NCI-H187 (cell line): ENCODE measurements around the gene GATA3.

Experiments
- DNase-seq, 2 experiments: peaks; one replicate each; lab custom pipeline; 2025; lab: John Stamatoyannopoulos, UW

The GATA3 gene

DNA sequence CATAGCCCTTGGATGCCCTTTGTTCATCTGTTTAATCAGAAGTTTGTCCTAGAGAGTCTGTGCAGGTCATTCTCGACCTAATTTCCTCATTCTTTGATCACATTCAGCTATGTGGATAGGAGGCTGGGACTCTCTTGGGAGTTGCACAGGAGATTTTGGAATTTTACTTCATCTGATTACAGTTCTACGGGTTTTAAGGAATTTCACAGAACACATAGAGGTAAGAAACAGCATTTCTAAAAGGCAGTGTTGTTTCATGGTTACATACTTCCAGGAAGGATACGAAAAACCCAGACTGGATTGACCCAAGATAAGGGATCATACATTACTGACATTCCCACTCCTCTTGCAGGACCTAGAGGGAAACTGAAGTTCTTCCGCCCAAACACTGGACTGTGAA is 45.9 kb downstream of the GATA3 start:
- DNase-seq, result no peak

DNA sequence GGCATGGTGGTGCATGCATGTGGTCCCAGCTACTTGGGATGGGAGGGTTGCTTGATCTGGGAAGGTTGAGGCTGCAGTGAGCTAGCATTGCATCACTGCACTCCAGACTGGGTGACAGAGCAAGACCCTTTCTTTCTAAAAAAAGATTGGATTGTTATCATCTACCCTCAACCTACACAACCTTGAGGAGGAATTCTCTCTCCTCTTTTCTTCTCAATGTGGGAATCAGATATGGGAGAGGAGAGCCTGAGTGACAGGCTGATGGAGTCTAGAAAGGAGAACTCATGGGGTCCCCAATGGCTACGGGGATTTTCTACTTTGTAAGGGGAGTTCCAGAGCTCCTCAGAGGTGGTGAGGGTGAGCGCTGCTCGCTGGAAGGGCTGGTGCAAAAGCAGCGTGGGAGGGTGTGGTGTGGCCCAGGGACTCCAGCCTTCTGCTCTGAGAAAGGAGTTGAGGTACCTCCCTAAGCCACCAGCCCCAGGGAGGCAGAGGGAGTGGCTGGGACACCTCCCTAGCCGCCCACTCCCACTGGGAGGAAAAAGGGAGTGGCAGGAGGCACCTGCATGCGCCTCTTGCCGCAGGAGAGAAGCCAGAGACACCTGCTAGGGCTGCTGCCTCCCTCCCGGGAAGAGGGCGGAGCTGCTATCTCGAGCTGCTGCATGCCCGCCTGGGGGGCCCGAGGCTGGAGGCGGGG is 48.4 kb downstream of the GATA3 start:
- DNase-seq, result no peak

DNA sequence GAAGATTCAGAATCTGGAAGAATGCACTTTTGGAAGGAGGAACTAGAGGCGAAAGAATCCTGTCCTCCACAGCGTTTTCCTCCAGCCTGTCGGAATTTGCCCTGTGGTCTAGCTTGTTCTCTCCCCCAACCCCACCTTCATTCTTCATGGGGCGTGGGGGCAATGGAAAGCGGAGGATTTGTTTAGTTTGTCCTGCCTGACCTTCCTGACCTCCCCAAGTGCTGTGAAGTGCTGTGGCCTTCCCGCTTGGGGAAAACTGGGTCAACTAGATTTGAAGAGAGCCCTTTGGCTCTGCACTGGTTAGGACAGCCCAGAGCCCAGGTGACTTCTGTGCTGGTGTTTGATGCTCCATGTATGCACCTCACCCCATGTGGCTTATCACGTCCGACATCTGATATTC is 49.1 kb downstream of the GATA3 start:
- no peak for DNase-seq

DNA sequence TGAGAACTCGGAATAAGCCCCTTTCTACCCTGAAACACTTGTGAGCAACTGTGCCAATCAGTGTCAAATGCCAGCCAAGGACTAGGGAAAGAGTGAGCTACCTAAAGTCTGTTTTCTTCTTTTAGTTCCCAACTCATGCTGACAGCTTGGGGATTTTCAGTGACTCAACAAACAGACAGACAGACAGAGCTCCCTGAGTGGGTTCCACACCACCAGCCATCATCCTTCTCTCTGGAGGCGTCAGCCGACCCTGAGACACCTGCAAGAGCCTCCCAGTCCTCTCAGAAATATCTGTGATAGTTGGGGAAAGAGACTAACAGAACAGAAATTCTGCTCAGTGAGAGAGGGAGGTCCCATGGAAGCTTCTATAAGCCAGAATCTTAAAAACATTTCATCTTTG is 49.5 kb downstream of the GATA3 start:
- DNase-seq, result no peak

DNA sequence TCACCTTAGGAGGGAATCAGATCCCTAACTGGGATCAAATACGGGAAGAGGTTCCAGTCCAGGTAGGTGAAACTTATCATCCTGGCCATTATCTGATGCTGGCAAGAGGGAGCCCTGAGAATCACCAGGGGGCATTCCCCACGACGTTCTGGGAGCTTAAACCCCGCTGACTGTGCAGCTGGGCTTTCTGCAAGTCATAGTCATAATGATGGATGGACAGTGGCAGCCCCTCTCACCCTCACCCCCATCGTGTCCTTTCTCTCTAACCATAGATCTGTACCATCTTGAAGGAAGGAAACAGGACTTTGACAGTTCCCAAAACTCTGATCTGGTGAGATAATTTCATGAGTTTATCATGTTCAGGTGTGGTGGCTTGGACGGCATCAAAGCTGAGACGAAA is 50.2 kb downstream of the GATA3 start:
- DNase-seq, result no peak

DNA sequence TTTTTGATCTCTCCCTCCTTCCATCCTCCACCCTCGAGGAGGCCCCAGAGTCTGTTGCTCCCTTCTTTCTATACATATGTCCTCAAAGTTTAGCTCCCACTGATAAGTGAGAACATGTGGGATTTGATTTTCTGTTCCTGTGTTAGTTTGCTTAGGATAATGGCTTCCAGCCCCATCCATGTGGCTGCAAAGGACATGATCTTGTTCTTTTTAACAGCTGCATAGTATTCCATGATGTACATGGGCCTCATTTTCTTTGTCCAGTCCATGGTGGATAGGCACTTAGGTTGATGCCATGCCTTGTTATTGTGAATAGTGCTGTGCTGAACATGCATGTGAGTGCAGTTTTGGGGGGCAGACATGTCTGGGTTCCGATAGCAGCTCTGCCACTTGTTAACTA is 51.4 kb downstream of the GATA3 start:
- no peak for DNase-seq

DNA sequence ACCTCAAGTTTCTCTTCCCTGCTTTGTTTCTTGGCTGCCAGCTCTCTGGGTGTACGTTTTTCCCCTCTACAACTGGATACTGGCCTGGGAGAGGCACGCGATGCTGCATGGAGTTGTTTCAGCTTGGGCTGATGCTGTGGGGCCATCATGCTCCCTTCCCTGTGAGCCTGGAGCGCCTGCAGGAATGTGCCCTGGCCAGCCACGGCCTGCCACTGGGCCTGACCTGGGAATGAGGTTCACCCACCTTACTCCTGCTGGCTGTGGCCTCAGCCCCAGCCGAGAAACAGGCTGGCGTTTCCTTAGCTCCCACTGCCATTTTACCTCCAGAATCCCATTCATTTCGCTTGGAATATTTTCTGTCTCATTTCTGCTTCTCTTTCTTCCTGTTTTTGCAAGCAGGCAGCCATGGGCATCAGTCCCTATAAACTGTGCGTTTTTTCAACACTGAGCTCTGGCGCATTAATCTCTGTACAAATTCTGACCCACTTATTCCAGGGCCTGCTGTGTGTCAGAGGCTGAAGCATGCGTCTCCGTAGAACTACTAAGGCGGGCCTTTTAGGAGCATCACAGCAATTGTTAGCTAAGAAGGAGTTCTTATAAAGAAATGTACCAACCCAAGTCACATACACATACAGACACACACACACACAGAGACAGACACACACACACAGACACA is 57.9 kb downstream of the GATA3 start:
- DNase-seq, result no peak

DNA sequence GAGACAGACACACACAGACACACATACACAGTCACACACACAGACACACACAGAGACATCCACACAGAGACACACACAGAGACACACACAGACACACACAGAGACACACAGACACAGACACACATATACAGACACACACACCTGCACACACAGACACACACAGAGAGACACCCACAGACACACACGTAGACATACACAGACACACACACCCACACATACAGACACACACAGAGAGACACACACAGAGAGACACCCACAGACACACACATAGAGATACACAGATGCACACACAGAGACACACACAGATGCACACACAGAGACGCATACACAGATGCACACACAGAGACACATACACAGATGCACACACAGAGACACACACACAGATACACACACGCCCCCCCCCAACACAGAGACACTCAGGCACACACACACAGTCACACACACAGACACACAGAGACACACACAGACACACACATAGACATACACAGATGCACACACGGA is 58.5 kb downstream of the GATA3 start:
- DNase-seq, result no peak

DNA sequence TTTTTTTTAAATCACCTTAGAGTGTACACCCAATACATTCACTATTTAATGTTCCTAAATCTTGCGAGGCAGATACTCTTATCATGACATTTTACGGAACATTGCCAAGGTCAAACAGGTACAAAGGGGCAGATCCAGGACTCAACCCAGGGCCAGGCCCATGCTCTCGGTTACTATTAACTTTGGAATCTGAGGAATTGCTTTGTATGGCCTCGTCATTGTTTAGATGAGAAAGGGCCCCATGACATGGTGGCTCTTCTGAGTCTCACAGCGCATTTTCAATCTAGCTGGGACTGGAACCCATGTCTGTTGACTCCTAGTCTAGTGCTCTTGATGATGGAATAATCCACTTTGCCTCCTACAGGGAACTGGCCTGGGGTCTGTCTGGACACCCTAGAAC is 59.1 kb downstream of the GATA3 start:
- DNase-seq, result no peak

DNA sequence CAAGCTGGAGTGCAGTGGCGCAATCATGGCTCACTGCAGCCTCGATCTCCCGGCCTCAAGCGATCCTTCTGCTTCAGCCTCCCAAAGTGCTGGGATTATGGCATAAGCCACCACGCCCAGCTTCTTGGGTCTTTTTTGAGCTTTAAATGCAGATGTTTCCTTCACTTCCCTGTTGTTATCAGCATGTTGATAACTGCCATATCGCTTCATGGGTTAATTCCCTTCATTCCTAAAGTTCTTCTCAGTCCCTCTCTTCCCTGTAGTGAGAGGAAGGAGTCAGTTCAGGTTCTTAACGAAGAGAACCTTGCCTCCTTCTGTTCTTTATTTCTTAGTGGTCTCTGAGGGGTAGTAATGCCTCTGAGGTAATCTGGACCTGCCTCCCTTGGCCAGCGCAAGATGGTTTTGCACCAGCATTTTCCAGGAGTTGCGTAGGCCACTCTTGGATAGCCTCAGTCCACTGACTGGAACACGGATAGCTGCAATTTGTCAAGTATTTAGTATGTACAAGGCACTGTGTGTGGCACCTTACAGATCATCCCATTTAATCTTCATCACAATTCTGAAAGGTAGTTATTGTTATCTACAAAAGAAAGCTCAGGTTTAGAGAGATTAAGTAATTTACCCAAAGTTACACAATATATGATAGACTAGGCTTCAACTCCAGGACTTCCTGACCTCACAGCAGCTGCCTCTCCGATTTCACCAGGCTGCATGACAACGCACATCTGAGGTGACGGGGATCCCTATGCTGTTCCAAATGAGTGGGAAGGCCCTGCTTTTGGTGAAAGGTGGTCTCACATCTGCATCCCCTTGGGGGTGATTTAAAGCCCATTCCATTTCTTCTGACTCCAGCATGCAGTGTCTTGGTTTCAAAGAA is 60.5 kb downstream of the GATA3 start:
- DNase-seq, result no peak

DNA sequence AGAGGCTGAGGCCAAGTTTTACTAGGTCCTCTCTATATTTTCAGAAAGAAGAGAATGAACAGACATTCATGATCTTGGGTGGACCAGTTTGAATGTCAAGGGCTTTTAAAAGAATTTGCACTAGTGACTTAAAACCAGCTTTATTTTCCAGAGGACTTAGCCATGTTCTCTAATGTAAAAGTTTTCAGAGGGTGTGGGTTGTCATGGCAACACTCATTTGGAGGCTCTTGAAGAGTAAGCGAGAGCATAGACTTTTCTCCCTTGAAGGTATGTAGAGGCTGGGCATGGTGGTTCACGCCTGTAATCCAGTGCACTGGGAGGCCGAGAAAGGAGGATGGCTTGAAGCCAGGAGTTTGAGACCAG is 61.1 kb downstream of the GATA3 start:
- no peak for DNase-seq

DNA sequence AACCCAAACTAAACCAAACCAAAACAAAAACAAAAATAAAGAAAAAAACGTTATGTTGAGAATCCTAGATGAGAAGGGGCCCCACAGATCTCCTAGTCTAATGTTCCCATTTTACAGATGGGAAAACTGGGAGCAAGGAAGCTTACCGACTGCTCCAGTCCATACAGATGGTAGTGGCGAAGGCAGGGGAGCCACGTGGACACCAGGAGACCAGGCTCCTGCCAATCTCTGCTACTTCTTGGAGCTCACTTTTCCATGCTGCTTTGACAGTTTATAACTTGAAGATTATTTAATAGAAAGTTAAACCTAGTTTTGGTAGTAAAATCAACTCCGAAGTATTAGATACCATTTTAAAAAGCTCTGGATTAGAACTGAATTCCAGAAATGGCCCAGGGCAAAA is 62.0 kb downstream of the GATA3 start:
- no peak for DNase-seq

DNA sequence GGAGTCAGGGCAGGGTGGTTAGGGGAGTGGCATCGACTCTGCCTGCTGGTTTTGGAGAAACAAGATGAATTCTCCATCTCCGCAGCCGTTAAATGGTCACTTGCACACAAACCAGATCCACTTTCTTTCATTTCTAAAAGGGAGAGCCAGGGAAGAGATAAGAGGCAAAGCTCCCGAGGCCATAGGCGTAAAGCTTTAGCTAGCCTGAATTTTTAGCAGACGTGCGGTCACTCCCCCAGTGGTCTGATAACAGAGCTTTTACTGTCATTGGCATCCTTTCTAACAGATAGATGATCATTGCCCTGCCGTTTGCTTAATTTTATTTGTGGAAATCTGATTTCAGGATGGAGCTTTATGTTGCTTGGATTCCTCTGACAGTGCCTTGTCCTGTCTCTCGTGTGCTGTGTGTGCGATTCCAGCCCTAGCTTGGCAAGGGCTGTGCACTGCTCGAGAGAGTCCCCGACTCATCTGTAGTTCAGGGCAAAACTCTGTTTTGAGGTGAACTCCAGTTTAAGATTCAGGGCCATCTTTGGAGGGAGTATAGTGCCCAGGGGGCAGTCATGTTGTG is 62.5 kb downstream of the GATA3 start:
- no peak for DNase-seq

DNA sequence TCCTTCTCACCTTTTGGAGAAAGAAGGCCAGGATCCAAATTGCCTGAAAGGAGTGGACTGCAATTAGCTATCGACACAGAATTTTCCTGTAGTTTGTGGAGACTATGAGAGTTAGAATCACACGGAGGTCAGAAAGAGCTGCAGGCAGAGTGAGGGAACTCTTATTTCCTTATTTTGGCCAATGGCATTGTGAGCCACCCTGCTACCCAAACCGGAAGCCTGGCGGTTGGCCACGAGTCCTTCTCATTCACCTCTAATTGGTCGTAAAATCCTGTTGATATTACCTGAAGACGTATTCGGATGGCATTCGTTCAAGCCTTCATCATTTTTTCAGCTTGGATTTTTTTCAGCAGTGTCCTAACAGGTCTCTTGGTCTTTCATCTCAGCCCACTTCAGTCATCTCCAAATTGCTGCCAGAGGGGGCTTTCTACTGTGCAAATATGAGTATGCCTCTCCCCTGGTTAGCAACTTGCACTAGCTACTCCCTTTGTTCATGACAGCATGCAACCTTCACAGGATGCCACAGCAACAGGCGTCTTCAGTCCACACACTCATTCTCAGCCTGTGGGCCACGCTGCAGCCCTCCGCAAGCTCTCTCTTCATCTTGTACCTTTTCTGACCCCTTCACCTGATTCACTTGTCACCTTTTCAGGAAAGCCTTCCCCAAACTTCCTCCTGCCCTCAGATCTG is 66.9 kb downstream of the GATA3 start:
- no peak for DNase-seq

DNA sequence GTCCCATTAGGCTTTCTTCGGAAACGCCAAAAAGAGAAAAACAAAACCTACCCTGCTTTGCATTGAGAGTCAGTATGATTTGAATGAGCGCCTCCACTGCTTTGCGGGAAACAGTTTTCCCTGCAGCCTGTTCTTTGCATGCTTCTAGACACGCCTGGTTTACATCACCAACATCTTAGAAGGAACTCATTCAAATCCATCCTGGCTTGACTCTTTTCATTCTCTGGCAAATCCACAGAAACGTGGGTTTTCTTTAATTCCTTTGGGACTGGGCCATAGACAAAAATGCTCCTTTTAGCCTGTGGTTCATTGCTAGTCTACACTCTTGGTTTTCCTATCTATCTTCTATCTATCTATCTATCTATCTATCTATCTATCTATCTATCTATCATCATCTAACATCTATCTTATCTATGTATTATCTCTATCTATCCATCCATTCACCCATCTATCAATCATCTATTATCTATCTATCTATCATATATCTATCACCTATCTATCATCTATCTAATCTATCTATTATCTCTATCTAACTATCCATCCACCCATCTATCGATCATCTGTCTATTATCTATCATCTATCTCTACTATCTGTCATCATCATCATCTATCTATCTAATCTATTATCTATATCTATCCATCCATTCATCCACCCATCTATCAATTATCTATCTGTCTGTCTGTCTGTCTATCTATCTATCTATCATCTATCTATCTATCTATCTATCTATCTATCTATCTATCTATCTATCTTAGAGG is 68.3 kb downstream of the GATA3 start:
- DNase-seq, result no peak

DNA sequence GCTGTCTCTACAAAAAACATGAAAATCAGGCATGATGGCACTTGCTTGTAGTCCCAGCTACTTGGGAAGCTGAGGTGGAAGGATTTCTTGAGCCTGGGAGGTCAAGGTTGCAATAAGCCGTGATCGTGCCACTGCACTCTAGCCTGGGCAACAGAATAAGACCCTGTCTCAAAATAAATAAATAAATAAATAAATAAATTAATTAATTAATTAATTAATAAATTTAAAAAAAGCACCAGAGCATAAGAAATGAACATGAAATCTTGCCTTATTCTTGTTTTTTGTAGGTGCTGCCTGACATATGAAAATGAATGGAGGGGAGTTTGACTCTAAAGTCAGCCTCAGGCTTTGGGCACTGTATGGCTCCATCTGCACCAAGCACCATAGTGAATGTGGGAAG is 69.9 kb downstream of the GATA3 start:
- no peak for DNase-seq
